AG09319 (cell line): ENCODE results near the gene CDC42BPA.

Experiments used
- DNase-seq: peaks from one replicate; pipeline ENCODE4 v3.0.0-alpha.2; 2010; ENCODE audit warnings: low read depth; ENCODE audit errors: extremely low read depth
- CTCF ChIP-seq: IDR thresholded peaks from 2 replicates; pipeline ENCODE4 v1.5.1; 2011; ENCODE audit warnings: low read depth, mild to moderate bottlenecking, inconsistent platforms, low read length, moderate library complexity

Gene CDC42BPA

GRCh38 chr1:227169343-227169742 lies 148.9 kb downstream of the CDC42BPA start:
- DNase-seq, result no peak
- TF ChIP-seq CTCF, result no peak

- TF ChIP-seq CTCF, result no peak
- no peak for DNase-seq
Measured at GRCh38 chr1:227167276-227168101, 150.8 kb downstream of the CDC42BPA start.

DNA sequence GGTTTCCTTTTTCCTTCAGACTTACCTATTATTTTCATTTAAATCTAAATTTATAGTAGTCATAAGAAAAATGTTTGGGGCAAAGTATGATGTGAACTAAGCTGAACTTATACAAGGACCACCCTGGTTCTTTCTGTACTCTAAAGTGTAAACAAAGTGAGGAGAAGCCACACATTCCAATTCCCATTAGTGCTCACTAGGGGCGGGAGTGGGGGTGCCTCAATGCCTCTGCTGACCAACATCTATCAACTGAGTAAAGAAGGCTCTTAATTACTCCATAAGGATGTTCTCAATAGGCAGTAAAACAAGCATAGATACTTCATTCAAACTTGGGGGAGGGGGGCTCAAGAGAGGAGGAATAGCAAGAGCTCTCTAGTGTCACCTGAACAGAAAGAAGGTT lies 151.7 kb downstream of the CDC42BPA start:
- DNase-seq, result no peak

DNA sequence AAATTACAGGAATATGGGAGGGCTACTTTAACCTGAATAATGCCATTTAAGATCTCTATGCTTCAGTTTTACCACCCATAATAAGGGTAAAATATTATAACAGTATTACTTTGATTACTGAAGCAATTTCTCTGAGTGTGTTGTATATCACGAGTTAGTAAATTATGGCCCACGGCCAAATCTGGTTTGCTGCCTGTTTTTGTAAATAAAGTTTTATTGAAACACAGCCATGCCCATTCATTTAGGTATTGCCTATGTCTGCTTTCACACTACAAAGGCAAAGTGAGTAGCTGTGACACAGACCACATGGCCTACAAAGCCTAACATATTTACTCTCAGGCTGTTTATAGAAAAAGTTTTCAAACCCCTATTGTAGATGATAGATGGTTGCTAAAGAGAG lies 156.8 kb downstream of the CDC42BPA start:
- no peak for TF ChIP-seq CTCF
- no peak for DNase-seq

More for the DNA sequence above, 151.7 kb downstream of the CDC42BPA start:
- TF ChIP-seq CTCF, result no peak

GRCh38 chr1:227156520-227156919 lies 161.8 kb downstream of the CDC42BPA start:
- DNase-seq, result no peak
- TF ChIP-seq CTCF, result no peak

DNA sequence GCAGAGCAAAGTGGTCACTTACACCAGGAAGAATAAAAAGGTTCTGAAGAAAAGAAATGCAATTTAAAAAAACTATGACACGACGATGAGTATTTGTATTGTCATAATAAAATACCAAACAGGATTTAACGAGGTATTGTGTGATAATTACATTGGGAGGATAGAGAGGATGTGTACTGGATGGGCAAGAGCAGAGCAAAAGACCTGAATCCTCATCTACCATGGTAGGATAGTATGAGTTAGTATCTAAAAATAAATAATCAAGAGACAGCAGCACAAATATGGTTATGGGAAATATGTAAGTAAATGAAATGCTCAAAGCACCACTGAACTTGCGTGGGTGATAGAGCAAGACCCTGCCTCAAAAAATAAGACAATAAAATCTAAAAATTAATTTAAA lies 162.6 kb downstream of the CDC42BPA start:
- no peak for DNase-seq
- no peak for TF ChIP-seq CTCF

- no peak for DNase-seq
- TF ChIP-seq CTCF, result no peak
Measured at GRCh38 chr1:227155004-227155403, 163.3 kb downstream of the CDC42BPA start.
